Aorta (tissue), 5 donors: ENCODE measurements around the gene NDST3. TPM values are rescaled to one million over a fixed set of nuclear protein-coding genes. Genes with fewer than 3 reads are reported as not detected.

Experiments
- ATAC-seq: fragments of 200-7000 bp; cut with Tn5 transposase; one replicate; pipeline ENCODE4 v1.9.1; 2022; ENCODE audit warnings: moderate library complexity; ENCODE audit not compliant: low FRiP score
- DNase-seq, 2 donors: peaks; one replicate each; pipeline ENCODE4 v3.0.0-alpha.2; 2020
- H3K27ac ChIP-seq, 2 donors: one replicate each; pipeline ENCODE4 v1.5.1; 2013; ENCODE audit warnings: low read length in 2 of 2, mild to moderate bottlenecking in 2 of 2, moderate library complexity in 2 of 2, control low read depth in 1 of 2, inconsistent platforms in 1 of 2, low read depth in 1 of 2
- H3K27me3 ChIP-seq, 2 donors: one replicate each; pipeline ENCODE4 v1.6.1; 2013; ENCODE audit warnings: control low read depth in 1 of 2, low read length in 1 of 2, mild to moderate bottlenecking in 1 of 2, moderate library complexity in 1 of 2; ENCODE audit not compliant: insufficient read depth in 2 of 2, control insufficient read depth in 1 of 2
- H3K36me3 ChIP-seq, 2 donors: one replicate each; pipeline ENCODE4 v1.6.1; 2013; ENCODE audit warnings: control low read depth in 1 of 2, low read length in 1 of 2, mild to moderate bottlenecking in 1 of 2; ENCODE audit not compliant: insufficient read depth in 2 of 2, control insufficient read depth in 1 of 2
- H3K4me1 ChIP-seq, 2 donors: one replicate each; pipeline ENCODE4 v1.6.1; 2013; ENCODE audit warnings: low read length in 2 of 2, control low read depth in 1 of 2, mild to moderate bottlenecking in 1 of 2, moderate library complexity in 1 of 2; ENCODE audit not compliant: insufficient read depth in 2 of 2, control insufficient read depth in 1 of 2
- H3K4me3 ChIP-seq, 2 donors: one replicate each; pipeline ENCODE4 v1.5.1; 2013; ENCODE audit warnings: low read length in 2 of 2, control low read depth in 1 of 2, mild to moderate bottlenecking in 1 of 2
- H3K9me3 ChIP-seq: one replicate; pipeline ENCODE4 v1.6.1; 2013; ENCODE audit warnings: mild to moderate bottlenecking, low read length; ENCODE audit not compliant: control insufficient read depth
- WGBS, 2 donors: extraction: QIAGEN DNeasy Blood & Tissue Kit; methylation state at CpG; one replicate each; pipeline ENCODE4 v1.1.7; 2013; 5-methylcytosine and 5-hydroxymethylcytosine counted together
- intact Hi-C, 2 donors: fragments of 100-400 bp; cut with DNase I; formaldehyde crosslinking; loops; one replicate each; pipeline versions ENCODE4 v1.14.2 to v1.15.0; 2022
- polyA plus RNA-seq, 2 donors: library from polyadenylated mRNA; stranded (reverse); fragments of 200-250 nt; gene quantifications; one replicate each; pipeline ENCODE4 v1.2.3, GENCODE V29; 2013
- total RNA-seq, 2 donors: library from RNA; stranded (reverse); fragmentation: NEBNext Ultra II Directional; extraction: Animal tissue kit (Norgen Biotek cat#: 25700); gene quantifications; one replicate each; pipeline ENCODE4 v1.2.1, GENCODE V29; 2021
- donor health status: healthy with polysubstance abuse.
- donor health status: Bipolar disorder and iron deficiency.
- donor health status: DM: no; HTN: no; CAD: no.
- donor health status: DM: no; HTN: no; CAD: no.
- donor health status: DM: yes; HTN: yes; CAD: no.

The NDST3 gene
- total and polyA plus RNA-seq, 4 donors = not detected

DNA sequence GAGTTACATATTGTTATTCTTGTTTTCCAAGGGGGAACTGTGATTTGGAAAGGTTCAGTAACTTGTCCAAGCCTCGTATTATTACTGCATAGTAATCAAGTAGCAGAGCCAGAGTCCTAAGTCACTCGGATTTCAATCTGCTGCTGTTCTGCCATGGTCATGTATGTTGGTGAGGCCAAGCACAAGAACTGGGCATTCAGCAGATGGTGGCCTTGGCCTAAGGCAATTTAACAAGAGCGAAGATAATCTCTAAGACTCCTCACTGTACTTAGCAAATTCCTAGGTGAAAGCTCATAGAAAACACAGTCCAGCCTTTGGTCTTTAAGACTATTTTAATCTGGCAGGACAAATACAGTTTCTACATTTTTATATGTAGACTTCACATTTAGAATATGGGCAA lies 64.8 kb downstream of the NDST3 start:
- Histone ChIP-seq H3K36me3 (no peaks in the 10 kb centered on the region), H3K27ac (no peak overlapping the region), H3K4me1 (no peaks in the 10 kb centered on the region), H3K27me3 (no peaks in the 10 kb centered on the region), H3K4me3 (no peak overlapping the region), H3K9me3 (no peaks in the 10 kb centered on the region)
- intact Hi-C loops = no loop called here
- WGBS, 2 donors = 64 to 72% methylated on average over 3 of the region's 3 CpGs
- DNase-seq (no peak), ATAC-seq (no peak)

DNA sequence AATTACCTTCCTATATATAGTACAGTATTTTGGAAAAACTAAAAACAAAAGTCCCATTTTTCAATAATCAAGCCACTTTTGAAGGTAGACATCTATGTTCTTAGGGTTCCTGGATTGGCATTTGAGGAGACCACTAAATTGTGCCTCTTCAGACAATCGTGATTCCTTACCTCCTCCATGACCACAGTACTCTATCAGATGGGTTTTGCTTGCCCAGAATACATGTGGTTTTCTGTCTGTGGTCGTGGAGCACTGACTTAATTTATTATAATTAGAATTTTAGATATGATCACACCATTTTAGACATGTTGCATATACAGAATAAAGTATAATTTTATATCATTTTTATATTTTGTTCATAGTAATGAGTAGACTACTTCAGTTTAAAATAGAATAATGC lies 67.9 kb downstream of the NDST3 start:
- intact Hi-C loops = no loop called here
- ATAC-seq = no peak
- 58 to 59% methylated on average over 2 of the region's 2 CpGs for WGBS, 2 donors
- Histone ChIP-seq H3K4me3 (no peak overlapping the region), H3K4me1 (no peaks in the 10 kb centered on the region), H3K27me3 (no peaks in the 10 kb centered on the region), H3K27ac (no peak overlapping the region), H3K9me3 (no peaks in the 10 kb centered on the region), H3K36me3 (no peaks in the 10 kb centered on the region)
- DNase-seq = no peak

DNA sequence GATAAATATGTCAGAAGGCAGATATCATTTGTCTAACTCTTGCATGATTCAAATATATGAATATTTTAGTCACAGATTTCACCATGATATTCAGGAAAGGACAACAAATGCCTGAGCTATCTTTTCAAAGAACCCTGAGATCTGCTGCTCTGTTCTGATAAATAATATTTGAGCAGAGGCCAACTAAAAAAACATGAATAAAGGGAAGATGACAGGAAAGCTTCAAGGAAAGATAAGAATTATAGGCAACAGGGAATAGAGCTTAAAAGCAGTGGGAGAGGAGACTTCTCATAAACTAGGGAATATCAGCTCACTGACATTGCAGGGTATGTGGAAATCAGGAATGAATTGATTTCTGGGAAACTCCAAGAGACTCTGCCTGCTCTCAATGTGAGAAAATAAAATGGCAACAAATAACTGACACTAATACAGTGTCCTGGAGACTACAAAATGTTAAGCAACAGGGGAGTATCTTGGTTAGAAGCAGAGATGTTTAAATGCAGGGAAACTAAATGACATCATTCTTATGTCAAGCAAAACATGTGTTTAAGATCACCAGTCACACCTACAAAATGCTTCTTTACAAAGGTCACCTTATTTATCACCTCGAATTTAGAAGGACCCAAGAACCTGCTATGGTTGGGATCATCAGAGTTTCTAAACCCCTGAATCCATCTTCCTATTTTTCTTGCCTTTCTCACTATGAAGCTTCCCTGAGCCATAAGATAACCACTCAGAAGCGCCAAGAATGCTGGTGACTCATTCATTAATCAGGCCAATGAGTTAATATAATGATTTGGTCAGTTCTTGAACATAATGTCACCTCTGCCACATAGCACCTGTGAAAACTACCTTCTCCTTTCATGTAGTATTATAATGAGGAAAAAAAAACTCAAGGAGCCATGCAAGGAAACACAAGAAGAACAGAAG lies 78.1 kb downstream of the NDST3 start:
- Histone ChIP-seq H3K4me1 (no peaks in the 10 kb centered on the region), H3K9me3 (no peaks in the 10 kb centered on the region), H3K27ac (no peak overlapping the region), H3K36me3 (no peaks in the 10 kb centered on the region), H3K27me3 (no peaks in the 10 kb centered on the region), H3K4me3 (no peak overlapping the region)
- no peak for DNase-seq
- 62 to 66% methylated on average over 2 of the region's 2 CpGs for WGBS, 2 donors
- intact Hi-C loops = no loop called here
- ATAC-seq = no peak

DNA sequence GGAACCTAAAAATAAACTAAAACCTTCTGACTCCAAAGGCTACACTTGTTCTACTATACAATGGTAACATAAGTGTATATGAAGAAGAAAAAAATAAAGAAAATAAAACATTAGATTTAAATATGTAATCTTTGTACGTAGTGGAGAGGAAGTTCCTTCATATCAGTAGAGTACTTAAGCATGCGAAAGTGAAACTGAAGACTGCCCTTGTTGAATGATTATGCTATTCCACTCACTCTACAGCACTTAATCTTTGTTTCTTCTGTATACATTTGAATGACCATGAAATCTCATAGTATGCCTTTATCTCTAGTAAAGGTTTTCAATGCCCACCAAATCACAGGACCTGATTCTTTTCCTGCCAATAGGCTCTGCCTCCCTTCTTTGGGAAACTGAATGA lies 78.9 kb downstream of the NDST3 start:
- ATAC-seq = no peak
- DNase-seq = no peak
- H3K27ac ChIP-seq = no peak overlapping the region
- WGBS, 2 donors = 11 to 13% methylated on average over 2 of the region's 2 CpGs
- no peaks in the 10 kb centered on the region for H3K4me1 ChIP-seq
- H3K27me3 ChIP-seq = no peaks in the 10 kb centered on the region
- intact Hi-C loops = no loop called here
- H3K9me3 ChIP-seq = no peaks in the 10 kb centered on the region
- H3K4me3 ChIP-seq = no peak overlapping the region
- H3K36me3 ChIP-seq = no peaks in the 10 kb centered on the region

DNA sequence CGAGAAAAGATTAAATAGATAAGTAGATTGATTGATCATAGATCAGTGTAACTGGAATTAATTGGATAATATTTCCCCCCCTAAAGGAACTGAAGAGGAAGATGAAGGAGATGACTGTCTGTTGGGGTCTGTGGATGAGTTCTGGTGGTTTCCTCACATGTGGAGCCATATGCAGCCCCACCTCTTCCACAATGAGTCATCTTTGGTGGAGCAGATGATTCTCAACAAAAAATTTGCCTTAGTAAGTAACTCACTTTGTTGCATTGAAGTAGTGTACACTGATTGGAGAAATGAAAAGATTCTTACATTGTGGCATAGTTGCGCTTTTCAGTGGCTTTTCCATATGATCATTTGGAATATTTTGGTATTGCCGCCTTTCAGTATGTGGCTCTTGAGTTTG lies 80.4 kb downstream of the NDST3 start:
- no peaks in the 10 kb centered on the region for H3K4me1 ChIP-seq
- H3K36me3 ChIP-seq = no peaks in the 10 kb centered on the region
- H3K27me3 ChIP-seq = no peaks in the 10 kb centered on the region
- H3K4me3 ChIP-seq = no peak overlapping the region
- H3K27ac ChIP-seq = no peak overlapping the region
- DNase-seq = no peak
- no peak for ATAC-seq
- intact Hi-C loops = no loop called here
- 94 to 96% methylated on average over 3 of the region's 3 CpGs for WGBS, 2 donors
- H3K9me3 ChIP-seq = no peaks in the 10 kb centered on the region

DNA sequence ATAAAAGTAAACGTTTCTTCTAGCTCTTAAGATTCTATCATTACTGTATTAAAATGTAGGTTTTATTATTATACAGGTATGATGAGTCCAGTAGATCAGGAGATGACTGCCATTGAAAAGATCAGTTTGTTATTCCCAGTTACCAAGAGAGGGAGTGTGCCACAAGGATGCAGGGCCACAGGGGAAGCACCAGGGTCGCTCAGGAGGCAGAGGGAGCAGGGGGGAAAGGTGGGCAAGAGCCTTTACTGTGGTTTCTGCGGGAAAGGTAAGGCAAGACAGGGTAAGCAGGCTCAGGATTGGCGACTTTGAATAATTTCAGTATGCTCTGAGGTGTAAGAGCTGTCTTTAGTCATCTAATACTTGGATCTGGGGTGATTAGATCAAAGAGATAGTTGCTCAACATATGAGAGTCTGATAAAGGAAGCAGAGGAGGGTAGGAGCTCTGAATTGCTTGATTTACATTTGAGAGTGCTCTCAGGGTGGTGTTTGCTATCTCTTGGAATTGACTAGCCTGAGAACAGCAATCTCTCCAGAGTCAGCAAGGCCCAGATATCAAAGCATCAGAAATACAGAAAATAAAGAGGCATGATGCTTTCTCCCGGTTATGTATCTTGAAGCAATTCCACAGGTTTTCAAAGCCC lies 86.0 kb downstream of the NDST3 start:
- H3K4me3 ChIP-seq = no peak overlapping the region
- no peaks in the 10 kb centered on the region for H3K36me3 ChIP-seq
- ATAC-seq = no peak
- no peaks in the 10 kb centered on the region for H3K9me3 ChIP-seq
- no peak overlapping the region for H3K27ac ChIP-seq
- DNase-seq = no peak
- H3K27me3 ChIP-seq = peaks cover 0 to 3% of the 10 kb centered on the region in 2 donors
- 42 to 48% methylated on average over 5 of the region's 5 CpGs for WGBS, 2 donors
- intact Hi-C loops = no loop called here
- no peaks in the 10 kb centered on the region for H3K4me1 ChIP-seq

DNA sequence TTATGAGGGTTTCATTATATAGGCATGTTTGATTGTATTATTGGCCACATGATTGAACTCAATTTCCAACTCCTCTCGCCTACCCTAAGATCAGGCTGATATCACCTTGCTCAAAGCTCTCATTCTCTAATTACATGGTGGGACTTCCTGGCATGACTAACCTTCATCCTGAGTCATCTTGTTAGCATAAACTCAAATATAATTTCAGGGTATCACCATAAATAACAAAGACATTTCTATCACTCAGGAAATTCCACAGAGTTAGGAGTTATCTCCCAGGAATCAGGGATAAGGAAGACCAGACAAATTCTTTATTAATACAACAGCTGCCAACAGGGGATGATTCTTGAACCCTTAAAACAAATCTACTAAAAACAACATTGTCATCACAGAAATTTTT lies 90.7 kb downstream of the NDST3 start:
- DNase-seq = no peak
- Histone ChIP-seq H3K9me3 (no peaks in the 10 kb centered on the region), H3K27ac (no peak overlapping the region), H3K27me3 (peaks cover 0 to 3% of the 10 kb centered on the region in 2 donors), H3K4me3 (no peak overlapping the region), H3K36me3 (no peaks in the 10 kb centered on the region), H3K4me1 (no peaks in the 10 kb centered on the region)
- no peak for ATAC-seq
- WGBS, 2 donors = 71 to 80% methylated on average over 1 of the region's 1 CpG
- intact Hi-C loops = no loop called here

DNA sequence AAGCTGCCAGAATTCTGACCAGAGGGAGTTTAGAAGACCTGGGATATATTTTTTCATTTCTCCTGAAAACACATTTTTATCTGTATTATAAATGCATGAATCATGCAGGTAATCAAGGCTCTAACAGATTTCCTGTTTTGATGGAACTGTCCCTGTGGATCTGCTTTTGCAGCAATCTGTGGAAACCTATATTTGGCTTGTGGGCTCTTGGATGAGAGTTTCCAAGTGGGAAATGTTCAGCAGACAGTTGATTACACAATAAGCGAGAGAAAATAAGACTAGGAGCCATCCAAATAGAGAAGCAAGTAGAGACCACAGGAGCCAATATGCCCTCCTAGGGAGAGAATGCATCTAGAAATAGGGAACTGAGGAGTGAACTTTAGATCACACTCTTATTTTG lies 105.0 kb downstream of the NDST3 start:
- DNase-seq = no peak
- Histone ChIP-seq H3K4me3 (no peak overlapping the region), H3K36me3 (no peaks in the 10 kb centered on the region), H3K27me3 (no peaks in the 10 kb centered on the region), H3K27ac (no peak overlapping the region), H3K4me1 (no peaks in the 10 kb centered on the region), H3K9me3 (no peaks in the 10 kb centered on the region)
- no peak for ATAC-seq
- intact Hi-C loops = no loop called here
- 86 to 93% methylated on average over 1 of the region's 1 CpG for WGBS, 2 donors

DNA sequence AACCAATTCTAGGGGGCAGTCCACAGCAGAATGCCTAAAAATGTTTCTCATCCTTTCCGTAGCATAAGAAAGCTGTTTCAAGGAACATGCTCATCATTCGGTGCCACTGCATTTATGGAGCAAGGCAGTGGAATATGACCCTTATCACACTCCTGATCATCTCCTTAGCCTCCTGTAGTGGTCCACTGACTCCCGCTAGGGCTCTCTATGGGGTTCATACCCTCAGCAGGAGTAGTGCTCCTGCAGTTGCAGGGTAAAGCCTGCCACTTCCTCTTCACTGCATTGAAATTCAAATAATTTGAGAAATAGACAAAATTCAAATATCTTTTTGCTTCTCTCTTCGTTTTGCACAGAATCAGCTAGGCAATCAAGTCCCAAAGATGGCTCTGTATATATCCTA lies 107.0 kb downstream of the NDST3 start:
- no peaks in the 10 kb centered on the region for H3K36me3 ChIP-seq
- H3K4me3 ChIP-seq = no peak overlapping the region
- H3K27me3 ChIP-seq = no peaks in the 10 kb centered on the region
- 59 to 78% methylated on average over 4 of the region's 4 CpGs for WGBS, 2 donors
- no peak overlapping the region for H3K27ac ChIP-seq
- DNase-seq (no peak), ATAC-seq (no peak)
- H3K4me1 ChIP-seq = no peaks in the 10 kb centered on the region
- intact Hi-C loops = no loop called here
- H3K9me3 ChIP-seq = no peaks in the 10 kb centered on the region
